ENCODE results near the gene LRP5. TPM values are rescaled to one million over a fixed set of nuclear protein-coding genes. Genes with fewer than 3 reads are reported as not detected.

The LRP5 gene
- total and polyA plus RNA-seq, 9 of the 15 experiments (the other 6 are each of a cell fraction or from before 2014, with no cell fraction given) = 0.48 to 44.2 (median 13.5) TPM

DNA sequence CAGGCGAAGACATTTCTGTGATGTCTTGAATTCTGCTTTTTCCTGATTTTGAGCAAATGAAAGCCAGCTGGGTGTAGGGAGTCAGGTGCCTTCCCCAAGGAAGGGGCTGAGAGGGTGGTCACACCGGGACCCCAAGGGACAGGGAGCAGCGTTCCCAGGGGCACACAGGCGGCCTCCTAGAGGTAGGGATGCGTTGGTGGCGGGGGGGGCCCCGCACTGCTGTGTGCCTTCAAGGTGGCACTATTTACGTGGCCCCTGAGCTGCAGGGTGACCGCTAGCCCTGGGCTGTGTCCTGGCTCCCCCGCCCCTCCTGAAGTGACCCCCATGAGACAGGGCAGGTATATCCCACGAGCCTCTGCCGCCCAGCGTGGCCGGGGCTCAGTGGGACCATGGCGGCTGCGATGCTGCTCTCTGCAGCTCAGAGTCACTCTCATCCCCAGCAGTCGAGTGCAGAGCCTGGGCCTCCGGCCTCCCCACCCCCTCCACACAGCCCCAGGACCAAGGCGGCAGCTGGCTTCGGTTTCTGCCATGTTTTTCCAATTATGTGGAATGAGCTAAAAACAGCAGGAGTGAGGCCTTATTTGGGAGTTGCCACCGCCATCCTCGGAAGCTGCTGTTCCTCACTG, 60.9 kb downstream of the LRP5 start (continued):
- TF ChIP-seq, protein P1, sequence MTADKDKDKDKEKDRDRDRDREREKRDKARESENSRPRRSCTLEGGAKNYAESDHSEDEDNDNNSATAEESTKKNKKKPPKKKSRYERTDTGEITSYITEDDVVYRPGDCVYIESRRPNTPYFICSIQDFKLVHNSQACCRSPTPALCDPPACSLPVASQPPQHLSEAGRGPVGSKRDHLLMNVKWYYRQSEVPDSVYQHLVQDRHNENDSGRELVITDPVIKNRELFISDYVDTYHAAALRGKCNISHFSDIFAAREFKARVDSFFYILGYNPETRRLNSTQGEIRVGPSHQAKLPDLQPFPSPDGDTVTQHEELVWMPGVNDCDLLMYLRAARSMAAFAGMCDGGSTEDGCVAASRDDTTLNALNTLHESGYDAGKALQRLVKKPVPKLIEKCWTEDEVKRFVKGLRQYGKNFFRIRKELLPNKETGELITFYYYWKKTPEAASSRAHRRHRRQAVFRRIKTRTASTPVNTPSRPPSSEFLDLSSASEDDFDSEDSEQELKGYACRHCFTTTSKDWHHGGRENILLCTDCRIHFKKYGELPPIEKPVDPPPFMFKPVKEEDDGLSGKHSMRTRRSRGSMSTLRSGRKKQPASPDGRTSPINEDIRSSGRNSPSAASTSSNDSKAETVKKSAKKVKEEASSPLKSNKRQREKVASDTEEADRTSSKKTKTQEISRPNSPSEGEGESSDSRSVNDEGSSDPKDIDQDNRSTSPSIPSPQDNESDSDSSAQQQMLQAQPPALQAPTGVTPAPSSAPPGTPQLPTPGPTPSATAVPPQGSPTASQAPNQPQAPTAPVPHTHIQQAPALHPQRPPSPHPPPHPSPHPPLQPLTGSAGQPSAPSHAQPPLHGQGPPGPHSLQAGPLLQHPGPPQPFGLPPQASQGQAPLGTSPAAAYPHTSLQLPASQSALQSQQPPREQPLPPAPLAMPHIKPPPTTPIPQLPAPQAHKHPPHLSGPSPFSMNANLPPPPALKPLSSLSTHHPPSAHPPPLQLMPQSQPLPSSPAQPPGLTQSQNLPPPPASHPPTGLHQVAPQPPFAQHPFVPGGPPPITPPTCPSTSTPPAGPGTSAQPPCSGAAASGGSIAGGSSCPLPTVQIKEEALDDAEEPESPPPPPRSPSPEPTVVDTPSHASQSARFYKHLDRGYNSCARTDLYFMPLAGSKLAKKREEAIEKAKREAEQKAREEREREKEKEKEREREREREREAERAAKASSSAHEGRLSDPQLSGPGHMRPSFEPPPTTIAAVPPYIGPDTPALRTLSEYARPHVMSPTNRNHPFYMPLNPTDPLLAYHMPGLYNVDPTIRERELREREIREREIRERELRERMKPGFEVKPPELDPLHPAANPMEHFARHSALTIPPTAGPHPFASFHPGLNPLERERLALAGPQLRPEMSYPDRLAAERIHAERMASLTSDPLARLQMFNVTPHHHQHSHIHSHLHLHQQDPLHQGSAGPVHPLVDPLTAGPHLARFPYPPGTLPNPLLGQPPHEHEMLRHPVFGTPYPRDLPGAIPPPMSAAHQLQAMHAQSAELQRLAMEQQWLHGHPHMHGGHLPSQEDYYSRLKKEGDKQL (CRISPR knock-in tag; IDR thresholded peaks at IDR 0.05; ENCODE audit: borderline replicate concordance) = no peak
- TF ChIP-seq RBFOX2 (IDR thresholded peaks at IDR 0.05; ENCODE audit: low read depth, low read length) (no peak), ZKSCAN3 (CRISPR knock-in tag; IDR thresholded peaks at IDR 0.05) (no peak), SMAD3 (CRISPR knock-in tag; conservative IDR thresholded peaks at IDR 0.05) (no peak), PCBP1 (IDR thresholded peaks at IDR 0.05; ENCODE audit: low read depth, low read length, poor library complexity, severe bottlenecking) (no peak)
- TF ChIP-seq, protein P2, sequence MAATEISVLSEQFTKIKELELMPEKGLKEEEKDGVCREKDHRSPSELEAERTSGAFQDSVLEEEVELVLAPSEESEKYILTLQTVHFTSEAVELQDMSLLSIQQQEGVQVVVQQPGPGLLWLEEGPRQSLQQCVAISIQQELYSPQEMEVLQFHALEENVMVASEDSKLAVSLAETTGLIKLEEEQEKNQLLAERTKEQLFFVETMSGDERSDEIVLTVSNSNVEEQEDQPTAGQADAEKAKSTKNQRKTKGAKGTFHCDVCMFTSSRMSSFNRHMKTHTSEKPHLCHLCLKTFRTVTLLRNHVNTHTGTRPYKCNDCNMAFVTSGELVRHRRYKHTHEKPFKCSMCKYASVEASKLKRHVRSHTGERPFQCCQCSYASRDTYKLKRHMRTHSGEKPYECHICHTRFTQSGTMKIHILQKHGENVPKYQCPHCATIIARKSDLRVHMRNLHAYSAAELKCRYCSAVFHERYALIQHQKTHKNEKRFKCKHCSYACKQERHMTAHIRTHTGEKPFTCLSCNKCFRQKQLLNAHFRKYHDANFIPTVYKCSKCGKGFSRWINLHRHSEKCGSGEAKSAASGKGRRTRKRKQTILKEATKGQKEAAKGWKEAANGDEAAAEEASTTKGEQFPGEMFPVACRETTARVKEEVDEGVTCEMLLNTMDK (IDR thresholded peaks at IDR 0.05; ENCODE audit: borderline replicate concordance, insufficient read depth, low read depth, low read length, poor library complexity, severe bottlenecking) = no peak

Measured in K562 (cell line).